AG09309 (cell line): ENCODE results near the gene GPNMB.
"Not testable (repeated sequence)": the region's sequence is repeated elsewhere in the genome, so short reads cannot be mapped to it uniquely, and the experiment has no call there.

Experiments
- DNase-seq: peaks from one replicate; pipeline ENCODE4 v3.0.0-alpha.2; 2010; ENCODE audit warnings: low read depth
- H3K4me3 ChIP-seq: 2 replicates; pipeline ENCODE4 v1.5.1; 2011; ENCODE audit warnings: mild to moderate bottlenecking, low read depth, low read length, moderate library complexity; ENCODE audit not compliant: control insufficient read depth
- TF ChIP-seq, protein P1 (sequence below): IDR thresholded peaks from 2 replicates; pipeline ENCODE4 v1.5.1; 2011; ENCODE audit warnings: mild to moderate bottlenecking, low read depth, low read length, inconsistent platforms; ENCODE audit not compliant: insufficient read depth, control insufficient read depth; ENCODE audit errors: missing control alignments

GPNMB gene

DNA sequence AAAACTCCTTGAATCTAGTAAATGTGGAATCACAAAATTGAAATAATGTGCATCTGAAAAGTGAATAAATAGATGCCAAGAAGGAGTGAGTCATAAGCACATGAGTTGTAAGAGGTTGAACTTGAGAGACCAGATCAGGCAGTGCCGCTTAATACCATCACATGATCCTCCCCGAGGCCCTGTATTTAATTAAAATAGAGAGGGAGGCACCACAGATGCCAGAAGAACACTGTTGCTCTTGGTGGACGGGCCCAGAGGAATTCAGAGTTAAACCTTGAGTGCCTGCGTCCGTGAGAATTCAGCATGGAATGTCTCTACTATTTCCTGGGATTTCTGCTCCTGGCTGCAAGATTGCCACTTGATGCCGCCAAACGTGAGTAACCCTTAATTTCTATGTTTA is at the start of gene GPNMB:
GPNMB (plus strand) TSS at position 221 of the 400 bp plus-strand sequence; CDS start at position 304, 83 bp downstream.
- TF ChIP-seq, protein P1, sequence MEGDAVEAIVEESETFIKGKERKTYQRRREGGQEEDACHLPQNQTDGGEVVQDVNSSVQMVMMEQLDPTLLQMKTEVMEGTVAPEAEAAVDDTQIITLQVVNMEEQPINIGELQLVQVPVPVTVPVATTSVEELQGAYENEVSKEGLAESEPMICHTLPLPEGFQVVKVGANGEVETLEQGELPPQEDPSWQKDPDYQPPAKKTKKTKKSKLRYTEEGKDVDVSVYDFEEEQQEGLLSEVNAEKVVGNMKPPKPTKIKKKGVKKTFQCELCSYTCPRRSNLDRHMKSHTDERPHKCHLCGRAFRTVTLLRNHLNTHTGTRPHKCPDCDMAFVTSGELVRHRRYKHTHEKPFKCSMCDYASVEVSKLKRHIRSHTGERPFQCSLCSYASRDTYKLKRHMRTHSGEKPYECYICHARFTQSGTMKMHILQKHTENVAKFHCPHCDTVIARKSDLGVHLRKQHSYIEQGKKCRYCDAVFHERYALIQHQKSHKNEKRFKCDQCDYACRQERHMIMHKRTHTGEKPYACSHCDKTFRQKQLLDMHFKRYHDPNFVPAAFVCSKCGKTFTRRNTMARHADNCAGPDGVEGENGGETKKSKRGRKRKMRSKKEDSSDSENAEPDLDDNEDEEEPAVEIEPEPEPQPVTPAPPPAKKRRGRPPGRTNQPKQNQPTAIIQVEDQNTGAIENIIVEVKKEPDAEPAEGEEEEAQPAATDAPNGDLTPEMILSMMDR = no peak
- peak within 1 kb of the TSS; percentile 63 for H3K4me3 ChIP-seq
- DNase-seq = peak; percentile 89

DNA sequence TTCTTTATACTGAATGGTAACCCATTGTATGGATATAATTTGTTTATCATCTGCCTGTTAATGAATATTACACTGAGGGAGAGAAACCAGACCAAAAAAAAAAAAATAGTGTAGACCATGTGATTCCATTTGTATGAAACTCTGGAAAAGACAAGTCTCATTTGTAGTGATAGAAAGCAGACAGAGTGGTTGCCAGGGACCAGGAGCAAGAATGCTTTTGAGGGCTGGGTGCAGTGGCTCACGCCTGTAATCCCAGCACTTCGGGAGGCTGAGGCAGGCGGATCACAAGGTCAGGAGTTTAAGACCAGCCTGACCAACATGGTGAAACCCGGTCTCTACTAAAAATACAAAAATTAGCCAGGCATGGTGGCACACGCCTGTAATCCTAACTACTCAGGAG is 48.8 kb upstream of the GPNMB start:
- H3K4me3 ChIP-seq, DNase-seq: not testable (repeated sequence)

DNA sequence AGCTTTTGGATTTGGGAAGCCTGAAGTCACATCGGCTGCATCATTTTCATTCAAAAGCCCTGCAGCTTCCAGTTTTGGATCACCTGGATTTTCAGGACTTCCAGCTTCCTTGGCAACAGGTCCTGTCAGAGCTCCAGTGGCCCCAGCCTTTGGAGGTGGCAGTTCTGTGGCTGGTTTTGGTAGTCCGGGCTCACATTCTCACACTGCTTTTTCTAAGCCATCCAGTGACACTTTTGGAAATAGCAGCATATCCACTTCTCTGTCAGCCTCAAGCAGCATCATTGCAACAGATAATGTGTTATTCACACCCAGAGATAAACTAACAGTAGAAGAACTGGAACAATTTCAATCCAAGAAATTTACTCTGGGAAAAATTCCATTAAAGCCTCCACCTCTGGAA is 46.2 kb upstream of the GPNMB start:
- DNase-seq = no peak
- H3K4me3 ChIP-seq = no peak overlapping the region
- TF ChIP-seq, protein P1 = no peak

DNA sequence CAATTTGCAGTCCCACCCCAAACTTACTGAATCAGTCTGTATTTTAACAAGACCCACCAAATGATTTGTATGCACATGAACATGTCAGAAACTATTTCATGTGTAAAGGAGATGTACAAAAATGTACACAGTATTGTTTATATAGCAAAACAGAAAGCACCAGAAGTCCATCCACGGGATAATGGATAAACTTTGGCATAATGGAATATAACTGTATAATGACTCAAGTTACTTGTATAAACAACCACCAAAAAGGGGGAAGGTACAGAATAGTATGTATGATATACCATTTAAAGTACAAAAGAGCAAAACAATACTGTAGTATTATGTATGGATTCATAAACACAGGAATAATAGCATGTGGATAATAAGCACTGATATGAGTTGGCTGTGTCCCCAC is 42.3 kb upstream of the GPNMB start:
- no peak for DNase-seq
- TF ChIP-seq, protein P1 = no peak
- H3K4me3 ChIP-seq = no peak overlapping the region

DNA sequence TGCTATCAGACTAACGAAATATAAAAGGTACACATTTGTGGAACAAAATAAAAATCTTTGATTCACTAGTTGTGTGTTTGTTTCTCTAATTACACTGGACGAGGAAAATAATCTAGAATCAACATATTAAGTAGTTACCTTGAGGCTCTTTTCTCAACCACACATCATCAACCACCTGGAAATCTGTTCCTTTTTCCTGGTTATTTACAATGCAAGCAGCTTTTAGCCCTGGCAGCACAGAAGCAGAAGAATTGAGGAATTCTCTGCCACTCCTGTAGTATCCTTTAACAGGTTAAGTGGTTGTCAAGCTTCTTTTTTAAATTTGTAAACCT is 41.0 kb upstream of the GPNMB start:
- H3K4me3 ChIP-seq = no peak overlapping the region
- no peak for DNase-seq
- TF ChIP-seq, protein P1 = no peak

DNA sequence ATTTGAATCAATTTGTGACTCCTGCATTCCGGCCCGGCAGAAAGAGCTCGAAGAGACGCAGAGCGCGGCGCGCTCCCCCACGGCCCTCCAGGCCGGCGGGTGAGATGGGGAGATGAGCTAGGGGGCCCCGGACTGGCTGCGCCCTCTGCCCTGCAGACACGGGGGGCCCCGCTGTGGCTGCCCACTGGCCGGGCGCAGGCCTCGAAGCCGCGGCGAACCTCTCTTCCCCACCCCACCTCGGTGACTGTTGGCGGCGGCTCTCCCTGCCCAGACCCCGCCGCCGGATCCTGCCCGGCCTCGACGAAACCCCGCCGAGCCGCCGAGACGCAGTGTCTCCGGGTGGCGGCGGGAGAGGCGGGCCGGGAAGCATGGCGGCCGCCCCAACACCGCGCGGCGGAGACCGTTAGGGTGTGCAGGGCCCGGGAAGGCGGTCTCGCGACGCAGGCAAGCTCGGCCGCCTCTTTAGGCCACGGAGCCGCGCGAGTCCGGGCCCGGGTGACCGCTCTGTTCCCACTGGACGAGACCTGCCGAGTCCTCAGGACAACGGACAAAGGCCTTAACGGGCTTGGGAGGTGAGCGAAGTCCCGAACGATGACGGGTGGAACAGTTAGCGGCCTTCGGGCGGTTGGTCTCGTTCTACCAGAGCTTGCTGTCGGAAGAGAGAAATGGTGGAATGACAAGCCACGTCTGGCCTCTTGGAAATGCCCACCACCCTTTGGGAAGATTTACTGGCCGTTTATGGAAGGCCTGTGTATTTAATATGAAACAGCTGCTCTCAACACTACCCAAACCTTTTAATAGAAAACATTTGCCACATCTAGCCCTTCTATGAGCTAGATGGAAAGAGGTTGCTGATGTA is 40.4 kb upstream of the GPNMB start:
- no peak overlapping the region for H3K4me3 ChIP-seq
- TF ChIP-seq, protein P1 = no peak
- no peak for DNase-seq

DNA sequence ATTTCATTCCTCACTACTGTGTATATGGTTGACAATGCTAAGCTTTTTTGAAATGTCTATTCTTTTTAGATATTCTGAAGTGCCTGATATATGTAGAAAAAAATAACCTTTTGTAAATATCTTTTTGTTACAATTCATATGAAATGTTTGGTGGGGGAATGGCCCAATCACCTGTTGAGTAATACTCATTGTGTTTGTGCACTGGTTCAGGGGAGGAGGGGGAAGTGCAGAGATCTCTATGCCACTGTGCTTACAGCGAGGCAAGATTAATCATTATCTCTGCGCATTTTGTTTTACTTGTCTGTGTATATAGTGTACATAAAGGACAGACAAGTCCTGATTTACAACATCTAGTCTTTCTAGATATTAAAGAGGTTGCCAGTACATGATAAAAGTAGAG is 39.6 kb upstream of the GPNMB start:
- TF ChIP-seq, protein P1 = no peak
- DNase-seq = no peak
- H3K4me3 ChIP-seq = no peak overlapping the region
